H9 (cell line): ENCODE results near the gene TIPRL. TPM values are rescaled to one million over a fixed set of nuclear protein-coding genes. Genes with fewer than 3 reads are reported as not detected.

Source experiments
- DNase-seq: peaks from one replicate; pipeline ENCODE4 v3.0.0-alpha.2; 2017
- H2AFZ ChIP-seq: one replicate; pipeline ENCODE4 v1.6.1; 2013; ENCODE audit warnings: mild to moderate bottlenecking, low read length, control low read depth, moderate library complexity
- H2AK5ac ChIP-seq: 2 replicates; pipeline ENCODE4 v1.6.1; 2013; ENCODE audit warnings: low read length, control low read depth, mixed read lengths; ENCODE audit not compliant: insufficient read length
- H2BK120ac ChIP-seq: one replicate; pipeline ENCODE4 v1.6.1; 2013; ENCODE audit warnings: low read depth, mild to moderate bottlenecking, low read length, control low read depth, inconsistent platforms; ENCODE audit not compliant: poor library complexity, severe bottlenecking
- H2BK12ac ChIP-seq: 2 replicates; pipeline ENCODE4 v1.6.1; 2013; ENCODE audit warnings: low read length, control low read depth, mixed read lengths, low read depth; ENCODE audit not compliant: insufficient read length
- H2BK15ac ChIP-seq: 2 replicates; pipeline ENCODE4 v1.6.1; 2013; ENCODE audit warnings: low read depth, low read length, control low read depth
- H2BK20ac ChIP-seq: one replicate; pipeline ENCODE4 v1.6.1; 2013; ENCODE audit warnings: low read depth, mild to moderate bottlenecking, low read length, control low read depth, inconsistent platforms; ENCODE audit not compliant: poor library complexity, severe bottlenecking
- H2BK5ac ChIP-seq: 2 replicates; pipeline ENCODE4 v1.6.1; 2013; ENCODE audit warnings: low read length, control low read depth, mixed read lengths; ENCODE audit not compliant: insufficient read length
- H3K14ac ChIP-seq: 2 replicates; pipeline ENCODE4 v1.6.1; 2013; ENCODE audit warnings: low read length, control low read depth; ENCODE audit not compliant: insufficient read depth
- H3K18ac ChIP-seq: 2 replicates; pipeline ENCODE4 v1.6.1; 2013; ENCODE audit warnings: low read depth, mild to moderate bottlenecking, mixed read lengths, low read length, control low read depth; ENCODE audit not compliant: insufficient read length
- H3K23ac ChIP-seq: 2 replicates; pipeline ENCODE4 v1.6.1; 2013; ENCODE audit warnings: low read length, control low read depth, mixed read lengths, low read depth; ENCODE audit not compliant: insufficient read length
- H3K23me2 ChIP-seq: 2 replicates; pipeline ENCODE4 v1.6.1; 2013; ENCODE audit warnings: low read depth, mild to moderate bottlenecking, mixed read lengths, low read length, control low read depth; ENCODE audit not compliant: insufficient read length, poor library complexity, severe bottlenecking
- H3K27ac ChIP-seq: 2 replicates; pipeline ENCODE4 v1.5.1; 2013; ENCODE audit warnings: low read length, control low read depth, mixed read lengths, low read depth; ENCODE audit not compliant: insufficient read length
- H3K27me3 ChIP-seq: 2 replicates; pipeline ENCODE4 v1.6.1; 2013; ENCODE audit warnings: low read length, control low read depth, inconsistent platforms; ENCODE audit not compliant: insufficient read depth
- H3K4ac ChIP-seq: 2 replicates; pipeline ENCODE4 v1.6.1; 2013; ENCODE audit warnings: low read depth, mild to moderate bottlenecking, control low read depth, inconsistent platforms, low read length, moderate library complexity
- H3K4me1 ChIP-seq: 2 replicates; pipeline ENCODE4 v1.6.1; 2013; ENCODE audit warnings: low read length, control low read depth, inconsistent platforms; ENCODE audit not compliant: insufficient read depth
- H3K4me2 ChIP-seq: 2 replicates; pipeline ENCODE4 v1.6.1; 2013; ENCODE audit warnings: low read length, control low read depth, mixed read lengths; ENCODE audit not compliant: insufficient read length, insufficient read depth
- H3K56ac ChIP-seq: 2 replicates; pipeline ENCODE4 v1.6.1; 2013; ENCODE audit warnings: low read depth, mild to moderate bottlenecking, mixed read lengths, low read length, control low read depth; ENCODE audit not compliant: insufficient read length
- H3K79me1 ChIP-seq: 2 replicates; pipeline ENCODE4 v1.6.1; 2013; ENCODE audit warnings: low read depth, mild to moderate bottlenecking, moderate library complexity, low read length, control low read depth, inconsistent platforms; ENCODE audit not compliant: insufficient read depth, poor library complexity, severe bottlenecking
- H3K79me2 ChIP-seq: 2 replicates; pipeline ENCODE4 v1.6.1; 2013; ENCODE audit warnings: low read length, control low read depth, inconsistent platforms; ENCODE audit not compliant: insufficient read depth
- H3K9ac ChIP-seq: 2 replicates; pipeline ENCODE4 v1.6.1; 2013; ENCODE audit warnings: low read length, control low read depth, mixed read lengths; ENCODE audit not compliant: insufficient read length; ENCODE audit errors: extremely low read depth
- H3K9me3 ChIP-seq: one replicate; pipeline ENCODE4 v1.6.1; 2013; ENCODE audit warnings: low read depth, low read length, inconsistent platforms; ENCODE audit not compliant: control insufficient read depth
- H3T11ph ChIP-seq: one replicate; pipeline ENCODE4 v1.6.1; 2013; ENCODE audit warnings: mild to moderate bottlenecking, low read length, control low read depth, inconsistent platforms
- H4K20me1 ChIP-seq: one replicate; pipeline ENCODE4 v1.6.1; 2013; ENCODE audit not compliant: control insufficient read depth, insufficient read length, insufficient read depth
- H4K5ac ChIP-seq: 2 replicates; pipeline ENCODE4 v1.6.1; 2013; ENCODE audit warnings: low read depth, mild to moderate bottlenecking, mixed read lengths, low read length, control low read depth; ENCODE audit not compliant: insufficient read length
- H4K8ac ChIP-seq: replicated peaks from 2 replicates; pipeline ENCODE4 v1.6.1; 2013; ENCODE audit warnings: low read length, control low read depth, mixed read lengths, low read depth; ENCODE audit not compliant: insufficient read length
- H4K91ac ChIP-seq: 2 replicates; pipeline ENCODE4 v1.6.1; 2013; ENCODE audit warnings: low read depth, mild to moderate bottlenecking, moderate library complexity, mixed read lengths, low read length, control low read depth; ENCODE audit not compliant: insufficient read length
- H3K27ac Mint-ChIP-seq, 3 experiments: 2 replicates in 2 of 3; 3 replicates in 1 of 3; pipeline ENCODE4 v1.8.0; 2020 to 2021; ENCODE audit warnings: mixed read lengths in 3 of 3, mild to moderate bottlenecking in 1 of 3, moderate library complexity in 1 of 3
- H3K27me3 Mint-ChIP-seq: 2 replicates; pipeline ENCODE4 v1.8.0; 2021; ENCODE audit warnings: low read depth, mild to moderate bottlenecking, moderate library complexity, mixed read lengths
- H3K36me3 Mint-ChIP-seq, 3 experiments: 2 replicates in 2 of 3; 3 replicates in 1 of 3; pipeline ENCODE4 v1.8.0; 2020 to 2021; ENCODE audit warnings: low read depth in 3 of 3, mixed read lengths in 3 of 3; ENCODE audit not compliant: insufficient read depth in 1 of 3
- H3K4me1 Mint-ChIP-seq, 2 experiments: 2 replicates each; pipeline ENCODE4 v1.8.0; 2020; ENCODE audit warnings: mixed read lengths in 2 of 2
- H3K4me3 Mint-ChIP-seq, 2 experiments: 2 replicates in 1 of 2; 3 replicates in 1 of 2; pipeline ENCODE4 v1.8.0; 2020 to 2021; ENCODE audit warnings: mild to moderate bottlenecking in 2 of 2, mixed read lengths in 2 of 2, moderate library complexity in 1 of 2
- H3K9me3 Mint-ChIP-seq, 2 experiments: 2 replicates in 1 of 2; 3 replicates in 1 of 2; pipeline ENCODE4 v1.8.0; 2020; ENCODE audit warnings: mild to moderate bottlenecking in 2 of 2, mixed read lengths in 2 of 2, moderate library complexity in 1 of 2
- CTCF ChIP-seq: fragments of 200-600 bp; sonication (generic); conservative IDR thresholded peaks from 3 replicates; pipeline ENCODE4 v1.8.0; 2021; ENCODE audit warnings: antibody characterized with exemption, mild to moderate bottlenecking
- WGBS: extraction: QIAGEN DNeasy Blood & Tissue Kit; methylation state at CpG from one replicate; pipeline ENCODE4 v1.1.7; 2013; ENCODE audit warnings: missing lambda C conversion rate, low lambda C conversion rate, mixed read lengths; ENCODE audit not compliant: insufficient read length; ENCODE audit errors: extremely low coverage; 5-methylcytosine and 5-hydroxymethylcytosine counted together
- total RNA-seq: library from RNA; stranded (reverse); gene quantifications from 2 replicates; pipeline ENCODE4 v1.2.1, GENCODE V29; 2021

Gene TIPRL
- total RNA-seq, 1 experiment from 2014 or later: 24.4 TPM

DNA sequence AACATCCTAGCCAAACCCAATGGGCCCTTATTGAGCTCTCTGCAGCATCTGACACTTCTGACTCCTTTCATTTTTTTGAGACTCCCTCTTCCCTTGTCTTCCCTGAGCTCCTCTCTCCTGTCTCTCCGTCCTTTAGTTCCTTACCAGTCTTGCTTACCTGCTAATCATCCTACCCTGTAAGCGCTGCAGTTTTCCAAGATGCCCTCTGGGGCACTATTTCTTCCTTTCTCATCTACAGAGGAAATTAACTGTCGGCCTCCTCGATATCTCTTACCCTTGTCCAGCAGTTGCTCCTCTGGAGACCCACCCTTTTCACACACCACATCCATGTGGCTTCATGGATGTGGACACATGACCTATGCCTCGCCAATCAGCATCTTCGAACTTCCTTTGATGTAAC, 48.8 kb upstream of the TIPRL start:
- H3K36me3 Mint-ChIP-seq: peaks cover 14 to 31% (median 18%) of the 10 kb centered on the region in 3 experiments
- no peak overlapping the region for H3K27ac ChIP-seq

More for the DNA sequence above, 48.8 kb upstream of the TIPRL start:
- Histone ChIP-seq H3T11ph (no peak overlapping the region), H2BK20ac (no peak overlapping the region), H2AK5ac (no peak overlapping the region), H2AFZ (no peak overlapping the region), H4K91ac (no peak overlapping the region), H3K56ac (no peak overlapping the region), H4K5ac (no peak overlapping the region), H3K23ac (no peak overlapping the region), H3K4me2 (no peak overlapping the region), H3K14ac (no peak overlapping the region), H3K79me2 (no peaks in the 10 kb centered on the region), H2BK15ac (no peak overlapping the region), H3K4me1 (peaks cover 3% of the 10 kb centered on the region; the same call in 1 of the 2 replicates), H3K79me1 (no peaks in the 10 kb centered on the region), H4K8ac (no peak overlapping the region), H2BK120ac (no peak overlapping the region), H2BK5ac (no peak overlapping the region), H3K23me2 (no peaks in the 10 kb centered on the region), H4K20me1 (no peaks in the 10 kb centered on the region), H3K4ac (no peak overlapping the region), H3K9ac (no peak overlapping the region), H3K9me3 (no peaks in the 10 kb centered on the region), H3K27me3 (no peaks in the 10 kb centered on the region), H2BK12ac (no peak overlapping the region), H3K18ac (no peak overlapping the region)
- no peak for DNase-seq
- whole genome bisulfite sequencing: no CpG with 5 or more reads among the region's 6 CpGs
- Mint-ChIP-seq H3K4me3 (no peak overlapping the region), H3K4me1 (peaks cover 17 to 21% of the 10 kb centered on the region in 2 experiments), H3K9me3 (peaks cover 4% of the 10 kb centered on the region in 2 experiments; a peak in 4 of 5 replicates), H3K27me3 (peaks cover 7% of the 10 kb centered on the region), H3K27ac (no peak overlapping the region)
- peak; percentile 42; the same call in 1 of the 3 replicates for TF ChIP-seq CTCF
